ENCODE data around the gene PTPRT.

Gene PTPRT

DNA sequence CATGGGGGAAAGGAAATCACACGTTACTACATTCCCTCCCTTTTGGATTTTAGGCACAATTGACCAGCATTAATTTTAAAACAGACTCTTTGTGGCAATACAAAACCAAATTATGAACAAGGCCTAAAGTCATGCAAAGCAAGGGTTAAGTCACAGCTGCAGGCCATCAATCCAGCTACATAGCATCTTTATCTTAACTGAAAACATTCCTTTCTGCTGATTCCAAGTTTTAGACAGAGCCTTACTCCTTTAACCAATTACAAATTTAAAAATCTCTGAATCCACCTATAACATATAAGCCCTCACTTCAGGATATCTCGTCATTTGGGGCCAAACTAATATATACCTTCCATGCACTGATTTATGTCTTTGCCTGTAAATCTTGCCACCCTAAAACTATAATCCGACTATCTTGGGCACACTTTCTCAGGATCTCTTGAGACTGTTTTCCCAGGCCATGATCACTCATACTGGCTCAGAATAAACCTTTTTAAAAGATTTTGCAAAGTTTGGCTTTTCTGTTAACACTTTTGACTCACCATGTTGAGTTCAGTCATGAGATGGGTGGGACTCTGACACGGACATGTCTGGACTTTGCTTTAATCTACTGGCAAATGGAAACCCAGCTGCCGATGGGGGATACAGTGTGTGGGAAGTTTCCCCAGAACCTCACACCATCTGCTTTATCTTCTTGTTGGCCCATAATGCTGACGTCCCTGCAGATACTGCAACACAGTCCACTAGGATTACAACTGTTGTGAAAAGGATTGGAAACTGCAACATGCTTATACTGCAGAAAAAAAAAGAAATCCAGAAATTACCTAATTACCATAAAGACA is 757.0 kb downstream of the PTPRT start:
- DNase-seq, result no peak

DNA sequence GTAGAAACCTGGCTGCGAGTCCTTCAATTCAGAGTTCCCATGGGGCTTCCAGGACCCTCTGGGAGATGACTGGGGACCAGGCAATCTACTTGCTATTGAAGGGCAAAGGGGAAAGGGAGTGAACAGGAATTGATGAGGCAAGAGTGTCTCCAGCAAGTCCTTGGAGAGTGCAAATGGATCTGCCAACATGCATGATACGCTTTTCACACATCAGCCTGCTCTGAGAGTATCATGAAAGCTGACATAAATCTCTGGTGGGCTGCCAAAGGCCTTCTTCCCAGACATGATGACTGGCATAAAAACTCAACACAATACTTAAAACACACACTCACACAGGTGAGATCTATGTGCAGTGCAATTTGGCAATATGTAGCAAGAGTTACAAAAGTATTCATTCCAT is 759.1 kb downstream of the PTPRT start:
- no peak for DNase-seq

DNA sequence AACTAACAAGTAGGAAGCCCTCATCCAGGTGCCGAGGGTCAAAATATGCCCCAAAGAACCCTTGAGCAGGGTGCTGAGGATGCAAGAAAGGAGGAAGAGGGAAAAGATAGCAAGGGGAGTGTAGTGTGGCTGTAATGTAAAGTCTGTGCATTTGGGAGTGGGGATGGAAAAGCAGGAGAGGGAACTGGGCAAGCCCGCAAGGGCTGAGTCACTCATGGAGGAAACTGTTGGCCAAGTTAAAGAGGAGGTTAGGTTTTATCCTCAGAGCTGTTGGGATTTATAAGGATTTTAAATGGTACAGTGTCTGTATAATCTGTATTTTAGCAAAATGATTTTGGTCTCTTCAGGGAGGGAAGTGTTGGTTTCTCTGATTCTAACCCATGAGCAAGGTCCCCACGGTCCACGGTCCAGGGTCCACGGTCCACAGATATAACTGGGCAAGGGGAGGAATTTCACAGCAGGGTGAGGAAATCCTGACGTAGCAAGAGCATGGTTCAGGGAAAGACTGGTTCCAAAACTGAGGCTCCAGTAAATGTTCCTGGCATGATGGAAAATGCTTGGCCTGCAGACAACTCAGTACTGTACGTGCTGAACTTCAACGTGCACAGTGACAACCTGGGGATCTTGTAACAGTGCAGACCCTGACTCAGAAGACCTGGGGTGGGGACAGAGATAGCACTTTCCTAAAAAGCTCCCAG is 759.8 kb downstream of the PTPRT start:
- no peak for DNase-seq

DNA sequence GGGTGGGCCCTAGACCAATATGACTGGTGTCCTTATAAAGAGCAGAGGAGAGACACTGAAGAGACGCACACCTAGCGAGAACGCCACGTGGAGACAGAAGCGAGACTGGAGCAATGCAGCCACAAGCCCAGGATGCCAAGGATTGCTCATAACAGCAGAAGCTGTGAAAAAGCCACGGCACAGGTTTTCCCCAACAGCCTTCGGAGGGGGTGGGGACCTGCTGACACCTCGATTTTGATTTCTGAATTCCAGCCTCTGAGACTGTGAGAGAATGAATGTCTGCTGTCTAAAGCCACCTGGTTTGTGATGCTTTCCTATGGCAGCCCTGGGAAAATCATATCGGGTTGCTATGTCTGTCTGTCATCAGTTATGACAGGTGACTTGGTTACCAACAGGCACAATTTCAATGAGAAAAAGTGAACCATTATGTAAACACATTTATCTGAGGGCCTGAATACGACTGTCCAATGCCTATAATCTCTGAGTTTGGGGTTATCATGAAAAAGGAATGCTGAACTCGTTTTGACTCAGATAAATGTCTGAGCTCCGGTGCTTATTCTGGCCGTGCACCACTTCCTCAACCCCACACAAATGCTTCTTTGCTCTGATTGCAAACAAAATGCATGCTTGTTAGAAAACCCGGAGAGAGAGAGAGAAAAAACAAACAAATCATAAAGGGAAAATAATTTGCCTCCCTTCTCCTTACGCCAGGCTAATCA is 769.7 kb downstream of the PTPRT start:
- no peak for DNase-seq

DNA sequence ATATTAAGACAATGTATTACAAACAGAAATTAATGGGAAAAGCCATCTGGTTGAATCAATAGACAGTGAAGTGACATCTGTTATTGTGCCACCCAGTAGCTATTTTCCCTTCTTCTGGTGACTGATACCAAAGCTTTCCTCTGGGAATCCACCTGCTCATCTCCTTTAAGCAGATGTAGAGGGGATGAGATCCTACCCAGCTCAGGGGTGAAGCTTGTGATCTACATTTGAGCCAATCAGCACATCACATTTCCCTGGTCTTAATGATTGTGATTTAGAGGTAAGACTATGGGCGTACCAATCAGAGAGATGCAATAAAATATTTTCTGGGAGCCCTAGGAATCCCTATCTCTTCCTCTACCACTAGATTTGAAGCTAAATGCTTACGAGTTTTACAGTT is 782.9 kb downstream of the PTPRT start:
- no peak for DNase-seq

DNA sequence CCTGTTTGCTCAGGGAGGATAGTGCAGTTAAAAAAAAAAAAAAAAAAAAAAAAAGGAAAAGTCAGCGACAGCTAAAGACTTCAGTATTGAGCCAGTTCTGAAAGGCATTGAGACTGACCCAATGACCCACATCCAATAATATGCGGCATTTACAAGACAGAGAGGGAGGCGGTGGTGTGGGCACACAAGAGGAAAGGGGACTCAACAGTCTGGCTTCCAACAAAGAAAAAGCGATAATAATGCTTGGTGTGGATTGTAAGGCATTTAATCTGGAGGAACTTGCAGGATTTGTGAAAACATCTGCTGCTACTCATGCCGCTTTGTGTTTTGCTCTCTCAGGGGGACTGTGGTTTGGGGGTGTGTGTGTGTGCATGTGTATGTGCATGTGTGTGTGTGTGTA is 787.3 kb downstream of the PTPRT start:
- no peak for DNase-seq

DNA sequence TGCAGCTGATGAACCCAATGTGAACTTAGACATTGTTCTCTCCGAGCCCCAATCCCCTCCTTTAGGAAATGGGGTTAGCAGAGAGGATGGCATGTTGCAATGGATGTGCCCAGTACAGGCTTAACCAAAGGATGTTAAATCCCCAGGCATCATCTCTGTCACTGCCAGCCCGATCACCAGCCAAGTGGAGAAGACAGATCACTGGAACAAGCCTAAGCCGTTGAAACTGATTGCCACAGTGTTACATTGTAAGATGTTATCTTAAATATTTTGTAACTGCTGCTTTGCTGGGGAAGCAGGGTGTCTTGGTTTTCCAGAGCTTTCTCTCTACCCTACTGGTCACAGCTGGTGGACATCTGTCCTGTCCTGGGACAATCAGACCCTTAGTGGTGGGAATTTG is 788.1 kb downstream of the PTPRT start:
- DNase-seq, result no peak

DNA sequence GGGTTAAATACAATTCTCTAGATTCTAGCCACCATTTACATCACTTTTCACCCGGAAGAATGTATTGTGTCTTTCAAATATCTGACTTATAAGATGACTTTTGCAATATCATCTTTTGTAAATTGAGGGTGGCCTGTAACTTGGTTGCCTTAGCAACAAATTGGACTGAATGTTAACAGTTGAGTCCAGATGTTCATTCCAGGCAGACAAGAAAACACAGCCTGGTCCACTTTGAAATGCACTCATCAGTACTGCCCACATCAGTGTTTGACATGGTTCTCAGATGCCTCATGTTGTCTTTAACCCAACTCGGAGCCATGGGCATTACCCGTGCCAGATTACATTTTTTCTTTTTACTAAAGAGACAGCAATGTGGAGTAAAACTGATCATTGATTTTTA is 789.9 kb downstream of the PTPRT start:
- DNase-seq, result no peak

DNA sequence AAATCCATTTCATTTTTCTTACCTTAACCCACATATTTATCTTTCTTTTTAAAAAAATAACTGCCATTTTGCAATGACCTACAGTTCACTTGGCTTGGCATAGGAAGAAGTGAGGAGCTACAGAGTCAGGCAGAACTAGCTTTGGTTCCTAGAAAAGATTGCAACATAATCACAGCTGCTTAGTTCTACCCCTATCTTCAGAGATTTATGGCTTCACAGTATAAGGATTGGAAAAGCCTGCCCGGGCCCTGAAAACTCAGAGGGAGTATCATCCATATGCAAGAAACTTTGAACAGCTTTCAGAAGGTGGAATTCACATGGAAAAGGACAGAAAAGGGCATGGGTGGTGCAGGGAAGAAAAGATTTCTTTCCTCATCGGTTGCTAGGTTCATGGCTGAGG is 797.3 kb downstream of the PTPRT start:
- DNase-seq, result no peak

DNA sequence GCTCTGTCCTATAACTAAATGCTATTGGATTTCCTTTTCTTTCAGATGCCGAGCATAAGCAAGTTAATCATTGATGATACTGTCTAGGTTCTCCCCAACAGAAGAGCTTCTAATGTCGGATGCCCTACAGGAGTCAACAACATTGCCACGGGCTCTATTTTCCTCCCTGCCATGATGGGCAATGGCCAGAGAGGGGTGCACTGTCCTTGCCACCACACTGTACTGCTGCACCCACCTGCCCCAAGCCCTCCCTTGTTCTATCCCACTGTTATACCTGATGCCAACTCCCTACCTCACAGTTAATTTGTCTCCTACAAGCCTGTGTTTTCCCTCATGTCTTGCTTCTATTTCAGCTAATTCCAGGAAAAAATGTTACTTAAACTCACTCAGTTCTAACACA is 797.9 kb downstream of the PTPRT start:
- DNase-seq, result no peak

DNA sequence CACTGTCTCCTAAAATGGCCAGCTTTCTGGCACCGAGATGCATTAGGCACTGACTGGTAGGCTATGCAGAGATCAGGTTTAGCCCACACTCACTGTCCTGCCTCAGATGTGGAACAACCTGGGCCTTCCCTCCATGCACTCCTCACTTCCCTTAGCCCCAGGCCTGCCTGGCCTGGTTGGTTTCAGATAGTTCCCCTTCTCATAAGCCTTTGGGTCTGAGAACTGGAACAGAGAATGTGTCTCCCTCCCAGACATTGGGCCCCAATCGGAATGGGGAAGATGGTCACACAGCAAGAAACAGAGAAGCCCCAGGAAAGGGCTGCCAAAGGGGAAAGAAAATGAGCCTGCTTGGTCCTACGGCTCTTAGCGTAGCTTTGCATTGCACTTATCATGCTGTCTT is 809.4 kb downstream of the PTPRT start:
- DNase-seq, result no peak

DNA sequence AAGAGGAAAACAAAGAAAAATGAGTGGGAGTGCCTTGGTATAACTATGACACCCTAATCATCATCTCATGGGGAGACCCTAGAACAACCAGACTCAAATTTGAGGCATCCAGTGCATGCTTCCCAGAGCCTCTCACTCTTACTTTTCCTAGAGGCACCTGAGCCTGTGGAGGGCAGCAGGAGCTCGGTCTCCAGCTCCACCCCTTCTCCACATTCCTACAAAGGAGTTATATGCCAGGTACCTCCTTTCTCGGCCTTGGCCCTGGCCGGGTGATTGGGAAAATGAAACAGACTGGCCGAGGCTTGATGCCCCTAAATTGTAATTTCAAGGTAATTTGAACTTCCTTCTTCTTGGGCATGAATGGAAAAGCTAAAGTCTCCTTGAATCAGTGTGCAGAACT is 810.3 kb downstream of the PTPRT start:
- DNase-seq, result no peak

DNA sequence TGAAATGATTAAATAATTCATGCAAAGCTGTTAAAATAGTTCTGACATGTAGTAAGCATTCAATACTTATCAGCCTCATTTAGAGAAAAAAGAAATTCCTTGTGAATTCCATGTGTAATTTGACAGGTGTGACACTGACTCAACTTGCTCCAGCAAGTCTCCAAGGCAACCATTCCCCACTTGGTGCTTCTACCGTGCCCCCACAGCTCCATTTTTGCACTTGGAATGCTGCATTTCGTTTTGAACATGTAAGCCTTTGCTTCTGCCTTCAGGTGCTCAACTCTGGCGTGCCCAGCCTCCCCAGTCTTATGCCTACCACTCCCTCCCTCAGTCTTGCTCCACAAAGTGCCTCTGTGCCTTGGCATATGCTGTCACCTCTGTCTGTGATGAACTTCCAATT is 810.9 kb downstream of the PTPRT start:
- DNase-seq, result no peak

DNA sequence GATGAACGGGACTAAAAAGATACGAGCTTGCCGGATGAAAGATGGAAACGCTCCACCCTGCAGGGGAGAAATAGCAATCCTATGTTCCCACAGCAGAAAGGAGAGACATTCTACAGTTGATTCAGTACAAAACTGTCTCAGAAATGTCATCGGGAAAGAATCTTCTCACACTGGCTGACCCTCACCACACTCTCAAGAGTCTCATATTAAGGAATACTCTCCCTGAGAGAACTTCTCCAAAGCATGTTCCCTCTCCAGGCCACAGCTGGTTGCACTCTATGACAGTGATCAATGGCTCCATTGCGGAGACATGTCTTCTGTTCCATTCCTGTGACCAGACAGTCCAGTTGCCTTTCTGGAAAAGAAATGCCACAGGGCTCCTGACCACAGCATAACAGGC is 813.6 kb downstream of the PTPRT start:
- DNase-seq, result no peak

DNA sequence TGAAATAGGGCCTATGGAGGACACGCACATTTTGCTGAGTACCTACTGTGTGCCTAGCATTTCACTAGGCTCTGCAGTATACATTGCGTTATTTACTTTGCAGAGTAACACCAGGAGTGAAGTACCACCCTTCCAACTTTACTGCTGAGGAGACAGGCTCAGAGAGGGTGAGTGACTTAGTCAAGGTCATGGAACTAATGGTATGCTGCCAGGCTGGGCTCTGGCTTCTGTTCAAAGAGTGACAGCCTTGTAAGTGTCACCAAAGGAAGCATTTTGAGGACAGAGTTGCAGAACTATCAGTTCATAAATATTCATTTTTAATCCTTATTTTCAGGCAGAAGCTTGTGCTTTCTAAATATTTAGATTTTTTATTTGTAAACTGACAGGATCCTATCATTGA is 816.7 kb downstream of the PTPRT start:
- no peak for DNase-seq

DNA sequence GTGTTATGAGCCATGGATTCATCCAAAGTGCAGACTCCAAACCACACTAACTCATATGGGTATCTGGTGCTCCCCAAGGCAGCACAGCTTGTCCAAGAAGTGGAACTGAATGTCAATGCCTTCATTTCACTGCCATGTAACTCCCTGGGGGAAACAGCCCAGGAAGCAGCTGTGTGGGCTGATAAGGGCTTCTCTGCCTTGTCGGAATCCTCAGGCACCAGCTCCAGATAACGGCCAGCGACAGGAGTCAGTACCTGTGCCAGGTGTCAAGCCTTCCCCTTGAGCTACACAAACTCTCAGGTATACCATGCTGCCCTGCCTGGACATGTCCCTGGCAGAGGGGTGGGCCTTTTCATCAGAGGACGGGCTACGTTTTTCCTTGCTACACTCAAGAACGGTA is 819.6 kb downstream of the PTPRT start:
- DNase-seq, result no peak

DNA sequence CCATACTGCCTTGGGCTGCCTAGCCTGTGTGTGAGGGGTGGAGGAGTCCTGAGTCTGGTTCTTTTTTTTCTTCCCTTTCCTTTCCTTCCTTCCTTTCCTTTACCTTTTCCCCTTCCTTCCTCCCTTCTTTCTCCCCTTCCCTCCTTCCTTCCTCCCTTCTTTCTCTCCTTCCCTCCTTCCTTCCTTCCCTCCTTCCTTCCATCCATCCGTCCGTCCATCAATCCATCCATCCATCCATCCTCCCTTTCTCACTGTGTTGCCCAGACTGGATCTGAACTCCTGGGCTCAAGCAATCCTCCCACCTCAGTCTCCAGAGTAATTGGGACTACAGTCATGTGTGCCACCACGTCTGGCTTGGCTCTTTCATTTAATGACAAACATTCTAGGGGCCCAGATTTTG is 820.8 kb downstream of the PTPRT start:
- no peak for DNase-seq

DNA sequence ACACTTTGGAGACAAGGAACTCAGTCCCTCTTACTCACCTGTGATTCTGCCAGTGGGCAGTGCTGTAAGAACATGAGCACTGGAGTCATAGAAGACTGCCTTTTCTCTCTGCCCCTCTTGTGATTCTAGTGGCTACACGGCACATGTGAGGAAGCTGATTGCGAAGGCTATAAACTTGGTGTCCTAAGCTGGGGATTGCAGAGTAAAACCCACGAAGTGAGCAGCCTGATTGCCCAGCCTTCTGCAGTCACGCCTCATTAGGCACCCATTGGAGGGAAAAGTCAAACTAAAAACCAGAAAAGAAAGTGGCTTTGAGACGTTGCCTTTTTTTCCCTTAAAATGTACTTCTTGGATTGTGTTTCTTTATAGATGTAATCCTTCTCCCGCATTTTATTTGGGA is 823.1 kb downstream of the PTPRT start:
- DNase-seq, result no peak

DNA sequence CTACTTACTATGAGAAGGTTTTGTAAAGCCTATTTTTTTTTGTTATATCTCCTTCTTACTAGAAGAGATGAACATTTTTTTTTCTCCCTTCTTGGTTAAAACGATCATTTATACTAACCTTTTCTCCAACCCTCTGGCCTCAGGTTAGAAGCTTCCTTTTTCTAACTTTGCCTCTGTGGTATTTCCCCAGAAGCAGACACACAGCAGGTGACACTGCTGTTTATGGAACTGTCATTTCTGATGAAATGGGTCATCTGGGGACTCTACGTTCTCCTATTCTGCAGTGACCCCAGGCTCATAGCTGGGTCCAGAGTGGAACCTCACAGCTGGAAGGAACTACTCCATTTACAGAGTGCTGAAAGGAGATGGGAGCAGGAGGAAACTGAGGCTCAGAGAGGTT is 825.3 kb downstream of the PTPRT start:
- no peak for DNase-seq

DNA sequence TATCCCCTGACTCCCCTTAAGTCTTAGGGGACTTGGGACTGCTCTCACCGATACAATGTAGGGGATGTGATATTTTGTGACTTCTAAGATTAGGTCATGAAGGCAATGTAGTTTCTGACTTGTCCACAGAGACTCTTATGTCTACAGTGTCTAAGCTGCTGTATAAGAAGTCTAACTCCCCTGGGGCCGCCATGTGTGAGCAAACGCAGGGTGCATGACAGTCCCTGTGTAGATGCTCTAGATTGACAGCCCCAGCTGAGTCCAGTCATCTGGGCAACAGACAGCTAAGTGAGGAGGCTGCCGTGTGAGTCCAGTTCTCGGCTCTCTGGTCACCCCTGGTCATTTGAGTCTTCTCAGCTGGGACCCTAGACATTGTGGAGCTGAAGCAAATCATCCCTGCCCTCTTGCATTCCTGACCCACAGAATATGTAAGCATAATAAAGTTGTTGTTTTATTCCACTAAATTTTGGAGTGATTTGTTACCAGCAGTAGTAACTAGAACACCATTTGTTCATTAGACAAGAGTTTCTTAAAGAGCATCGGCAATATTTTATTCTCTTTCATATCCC is 828.2 kb downstream of the PTPRT start:
- no peak for DNase-seq

DNA sequence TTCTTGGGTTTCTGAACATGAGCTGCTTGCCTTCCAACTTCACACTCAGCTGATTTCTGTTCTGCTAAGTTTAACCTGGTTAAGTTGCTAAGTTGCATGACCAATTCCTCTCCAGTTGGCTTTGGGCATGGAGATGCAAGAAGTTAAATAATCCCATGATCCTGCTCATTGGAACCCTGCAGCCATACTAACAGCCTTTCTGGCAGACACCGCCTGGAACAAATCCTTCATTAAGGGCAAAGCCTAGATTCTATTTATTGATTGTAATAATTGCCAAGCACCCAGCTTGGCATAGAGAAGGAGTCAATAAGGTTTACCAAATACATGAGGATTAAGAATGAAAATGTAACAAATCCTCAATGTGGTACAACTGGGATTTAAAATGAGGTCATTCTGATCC is 829.1 kb downstream of the PTPRT start:
- DNase-seq, result no peak

DNA sequence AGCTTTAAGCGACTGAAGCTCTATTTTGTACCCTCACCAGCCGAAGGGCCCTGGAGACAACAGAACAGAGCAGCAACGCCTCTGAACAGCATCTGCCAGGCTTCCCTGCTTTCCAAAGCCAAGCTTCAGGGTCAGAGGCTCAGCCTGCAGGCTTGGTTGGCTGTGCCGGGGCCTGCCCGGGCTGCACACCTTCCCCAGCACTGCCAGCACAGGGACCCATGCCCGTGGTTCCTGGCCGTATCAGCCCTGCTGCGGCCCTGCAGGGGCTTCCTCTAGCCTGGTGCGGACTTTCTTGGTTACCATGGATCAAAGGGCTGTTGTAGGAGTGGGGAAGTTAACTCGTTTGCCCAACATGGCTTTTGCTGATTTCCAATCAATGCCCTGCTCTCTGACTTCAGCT is 830.1 kb downstream of the PTPRT start:
- DNase-seq, result no peak

DNA sequence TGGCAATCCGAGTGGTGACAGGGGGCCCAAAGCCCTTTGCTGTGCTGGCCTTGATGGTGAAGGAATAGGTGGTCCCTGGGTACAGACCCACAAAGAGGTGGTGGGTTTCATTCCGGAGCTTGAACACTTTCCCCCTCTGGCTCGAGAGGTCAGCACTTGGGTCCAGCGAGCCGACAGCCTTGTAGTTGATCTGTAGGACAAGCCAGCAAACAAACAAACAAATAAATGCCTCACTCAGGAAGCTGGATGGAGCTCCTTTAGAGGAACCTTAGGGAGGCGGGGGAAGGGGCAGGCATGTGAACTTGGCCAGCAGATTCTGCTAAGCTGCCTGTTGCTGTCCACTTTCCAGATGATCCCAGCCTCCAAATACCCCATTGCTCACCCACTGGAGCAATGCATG is 837.6 kb downstream of the PTPRT start:
- no peak for DNase-seq

DNA sequence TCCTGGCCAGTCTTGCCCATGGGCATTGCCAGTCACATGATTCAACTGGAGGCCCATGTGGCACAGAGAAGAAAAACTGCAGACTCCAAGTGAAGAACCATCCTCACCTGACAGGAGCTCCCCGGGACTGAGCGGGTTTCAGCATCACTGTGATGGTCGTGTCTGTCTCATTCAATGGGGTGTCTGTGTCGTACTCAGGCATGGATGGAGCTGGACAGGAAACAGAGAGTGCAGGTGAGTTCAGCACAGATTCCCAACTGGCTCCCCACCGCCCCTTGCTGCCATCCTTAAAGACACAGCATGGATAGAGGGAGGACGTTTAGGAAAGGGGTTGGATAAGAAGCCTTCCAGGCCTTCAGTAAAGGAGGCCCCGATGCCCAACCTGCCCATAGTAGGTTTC is 839.2 kb downstream of the PTPRT start:
- DNase-seq, result no peak
